Testis (tissue), 3 donors: ENCODE measurements around the gene AGK. TPM values are rescaled to one million over a fixed set of nuclear protein-coding genes. Genes with fewer than 3 reads are reported as not detected.
"Not testable (repeated sequence)": the region's sequence is repeated elsewhere in the genome, so short reads cannot be mapped to it uniquely, and the experiment has no call there.

ENCODE experiments used
- DNase-seq: peaks from one replicate; pipeline ENCODE4 v3.0.0-alpha.2; 2019
- H3K27ac ChIP-seq, 2 donors: fragments of 200-600 bp; sonication (generic); one replicate each; pipeline ENCODE4 v1.5.1; 2019
- H3K27me3 ChIP-seq: fragments of 200-600 bp; sonication (generic); one replicate; pipeline ENCODE4 v1.5.1; 2019
- H3K36me3 ChIP-seq: fragments of 200-600 bp; sonication (generic); one replicate; pipeline ENCODE4 v1.5.1; 2017; ENCODE audit warnings: low read depth; ENCODE audit errors: missing control alignments
- H3K4me1 ChIP-seq: fragments of 200-600 bp; sonication (generic); one replicate; pipeline ENCODE4 v1.5.1; 2019
- H3K4me3 ChIP-seq, 2 donors: fragments of 200-600 bp; sonication (generic); one replicate each; pipeline ENCODE4 v1.5.1; 2017 to 2019
- H3K9me3 ChIP-seq: fragments of 200-600 bp; sonication (generic); one replicate; pipeline ENCODE4 v1.5.1; 2017
- CTCF ChIP-seq, 3 experiments: fragments of 450-650 bp in 2 of 3; fragments of 200-600 bp in 1 of 3; sonication (generic) in 1 of 3; IDR thresholded peaks; one replicate each; pipeline ENCODE4 v1.5.1; 2016 to 2019; ENCODE audit warnings: antibody characterized with exemption in 3 of 3, mild to moderate bottlenecking in 2 of 3, moderate library complexity in 1 of 3
- POLR2A ChIP-seq: fragments of 450-650 bp; IDR thresholded peaks from one replicate; pipeline ENCODE4 v1.6.1; 2017; ENCODE audit warnings: antibody characterized with exemption, mild to moderate bottlenecking, moderate library complexity
- WGBS, 2 donors: methylation state at CpG; one replicate each; pipeline ENCODE4 v1.1.5; 2018; 5-methylcytosine and 5-hydroxymethylcytosine counted together
- intact Hi-C: fragments of 100-400 bp; cut with DNase I; formaldehyde crosslinking; loops from one replicate; pipeline ENCODE4 v1.15.1; 2023; ENCODE audit warnings: low total_unique reads
- polyA plus RNA-seq: library from polyadenylated mRNA; stranded (reverse); fragments of 350-450 nt; fragmentation: Illumina TruSeq; extraction: RNeasy Lipid Tissue Mini Kit (QIAGEN cat#74804); gene quantifications from one replicate; pipeline ENCODE4 v1.2.3, GENCODE V29; 2014; ENCODE audit warnings: low read depth, low replicate concordance; ENCODE audit not compliant: insufficient read depth
- total RNA-seq, 2 donors: library from RNA; depleted of rRNA; stranded (reverse); fragments of >200 nt; gene quantifications; one replicate each; pipeline ENCODE4 v1.2.3, GENCODE V29; 2016

AGK gene
- total and polyA plus RNA-seq, 3 donors from 2014 or later: 14.9 to 32.4 (median 25.1) TPM

GRCh38 chr7:141646826-141647480, 95.7 kb downstream of the AGK start:
- intact Hi-C loops: no loop called here
- Histone ChIP-seq H3K4me3 (no peak overlapping the region), H3K4me1 (peaks cover 6% of the 10 kb centered on the region), H3K27ac (no peak overlapping the region), H3K27me3 (no peaks in the 10 kb centered on the region), H3K9me3 (no peaks in the 10 kb centered on the region), H3K36me3 (no peaks in the 10 kb centered on the region)
- 86% methylated on average over 6 of the region's 6 CpGs for WGBS, 2 donors
- TF ChIP-seq POLR2A: no peak
- no peak for TF ChIP-seq CTCF (IDR thresholded peaks at IDR 0.05)
- DNase-seq: no peak

DNA sequence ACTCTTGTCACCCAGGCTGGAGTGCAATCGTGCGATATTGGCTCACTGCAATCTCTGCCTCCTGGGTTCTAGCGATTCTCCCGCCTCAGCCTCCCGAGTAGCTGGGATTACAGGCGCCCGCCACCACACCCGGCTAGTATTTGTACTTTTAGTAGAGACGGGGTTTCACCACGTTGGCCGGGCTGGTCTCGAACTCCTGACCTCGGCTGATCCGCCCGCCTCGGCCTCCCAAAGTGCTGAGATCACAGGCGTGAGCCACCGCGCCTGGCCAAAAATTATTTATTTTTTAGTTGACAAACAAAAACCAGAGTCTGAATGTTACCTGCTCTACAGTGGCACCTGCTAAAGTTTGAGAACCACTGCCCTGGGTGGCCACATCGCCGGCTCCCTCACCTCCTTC, 96.5 kb downstream of the AGK start:
- H3K4me3 ChIP-seq, intact Hi-C loops, H3K9me3 ChIP-seq, H3K4me1 ChIP-seq, H3K27ac ChIP-seq, DNase-seq, H3K36me3 ChIP-seq, H3K27me3 ChIP-seq: not testable (repeated sequence)
- 92 to 94% methylated on average over 21 of the region's 21 CpGs for WGBS, 2 donors

DNA sequence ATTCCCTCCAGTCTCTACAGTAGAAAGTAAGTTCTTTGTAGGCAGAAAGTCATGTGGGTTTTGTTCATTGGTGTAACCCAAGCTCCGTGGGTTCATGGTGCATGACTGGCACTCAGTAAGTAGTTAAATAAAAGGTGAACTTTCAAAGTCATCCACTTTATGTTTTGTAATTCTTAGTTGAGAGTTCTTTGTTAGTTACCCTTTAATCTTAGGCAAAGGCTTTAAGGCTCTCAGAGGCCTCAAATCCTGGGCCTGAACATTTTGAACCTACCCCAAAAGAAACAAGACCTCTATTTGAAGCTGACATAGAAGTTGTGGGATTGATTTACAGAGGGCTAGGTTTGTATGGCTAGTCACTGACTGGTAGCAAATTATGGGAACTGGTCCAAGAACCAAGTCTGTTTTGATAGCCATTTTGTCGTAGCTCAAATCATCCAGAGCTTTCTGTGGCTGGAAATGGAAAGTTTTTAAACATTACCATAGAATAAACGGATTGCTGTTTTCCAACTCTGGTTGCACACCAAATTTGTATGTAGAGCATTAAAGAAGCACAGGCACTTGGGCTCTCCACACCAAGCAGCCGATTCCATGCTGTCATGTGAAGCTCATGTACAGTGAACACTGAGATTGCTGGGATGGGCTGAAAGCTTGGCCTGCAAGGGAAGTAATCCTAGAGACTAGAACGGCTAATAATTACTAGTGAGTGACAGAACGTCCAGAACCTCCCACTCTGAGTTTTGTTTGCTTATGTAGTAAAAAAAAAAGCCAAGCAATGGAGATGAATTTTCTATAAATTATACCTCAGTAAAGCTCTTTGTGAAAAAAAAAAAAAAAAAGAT, 97.3 kb downstream of the AGK start:
- Histone ChIP-seq H3K4me1 (peaks cover 6% of the 10 kb centered on the region), H3K4me3 (no peak overlapping the region), H3K27me3 (no peaks in the 10 kb centered on the region), H3K27ac (no peak overlapping the region), H3K9me3 (no peaks in the 10 kb centered on the region), H3K36me3 (no peaks in the 10 kb centered on the region)
- DNase-seq: no peak
- intact Hi-C loops: no loop called here
- TF ChIP-seq CTCF (IDR thresholded peaks at IDR 0.05): no peak
- no peak for TF ChIP-seq POLR2A
- 71 to 85% methylated on average over 6 of the region's 6 CpGs for WGBS, 2 donors

GRCh38 chr7:141649137-141649864, 98.1 kb downstream of the AGK start:
- Histone ChIP-seq H3K4me3 (no peak overlapping the region), H3K27ac (no peak overlapping the region), H3K9me3 (no peaks in the 10 kb centered on the region), H3K27me3 (no peaks in the 10 kb centered on the region), H3K4me1 (peaks cover 6% of the 10 kb centered on the region), H3K36me3 (no peaks in the 10 kb centered on the region)
- 78 to 81% methylated on average over 8 of the region's 8 CpGs for WGBS, 2 donors
- TF ChIP-seq CTCF (IDR thresholded peaks at IDR 0.05) (no peak), POLR2A (no peak)
- no peak for DNase-seq
- intact Hi-C loops: no loop called here
